Mammary epithelial cell (primary cell): ENCODE data around the gene SOX5.

Experiments
- EZH2 ChIP-seq: IDR thresholded peaks from 2 replicates; pipeline ENCODE4 v1.6.1; 2012; ENCODE audit warnings: low read length, inconsistent platforms, borderline replicate concordance
- TF ChIP-seq, protein P1 (sequence below), 2 donors: IDR thresholded peaks in 1 of 2; conservative IDR thresholded peaks in 1 of 2; 2 replicates each; pipeline ENCODE4 v1.5.1; 2011 to 2012; ENCODE audit warnings: inconsistent platforms in 2 of 2, low read length in 2 of 2, mild to moderate bottlenecking in 2 of 2, control low read depth in 1 of 2, low read depth in 1 of 2; ENCODE audit not compliant: insufficient read depth in 1 of 2; ENCODE audit errors: extremely low read depth in 1 of 2

- TF ChIP-seq, protein P1, sequence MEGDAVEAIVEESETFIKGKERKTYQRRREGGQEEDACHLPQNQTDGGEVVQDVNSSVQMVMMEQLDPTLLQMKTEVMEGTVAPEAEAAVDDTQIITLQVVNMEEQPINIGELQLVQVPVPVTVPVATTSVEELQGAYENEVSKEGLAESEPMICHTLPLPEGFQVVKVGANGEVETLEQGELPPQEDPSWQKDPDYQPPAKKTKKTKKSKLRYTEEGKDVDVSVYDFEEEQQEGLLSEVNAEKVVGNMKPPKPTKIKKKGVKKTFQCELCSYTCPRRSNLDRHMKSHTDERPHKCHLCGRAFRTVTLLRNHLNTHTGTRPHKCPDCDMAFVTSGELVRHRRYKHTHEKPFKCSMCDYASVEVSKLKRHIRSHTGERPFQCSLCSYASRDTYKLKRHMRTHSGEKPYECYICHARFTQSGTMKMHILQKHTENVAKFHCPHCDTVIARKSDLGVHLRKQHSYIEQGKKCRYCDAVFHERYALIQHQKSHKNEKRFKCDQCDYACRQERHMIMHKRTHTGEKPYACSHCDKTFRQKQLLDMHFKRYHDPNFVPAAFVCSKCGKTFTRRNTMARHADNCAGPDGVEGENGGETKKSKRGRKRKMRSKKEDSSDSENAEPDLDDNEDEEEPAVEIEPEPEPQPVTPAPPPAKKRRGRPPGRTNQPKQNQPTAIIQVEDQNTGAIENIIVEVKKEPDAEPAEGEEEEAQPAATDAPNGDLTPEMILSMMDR (conservative IDR thresholded peaks at IDR 0.05 in 1 of 2, IDR thresholded peaks at IDR 0.05 in 1 of 2; ENCODE audit: extremely low read depth in 1 of 2, insufficient read depth in 1 of 2, low read depth in 1 of 2, low read length in 2 of 2), result no peak
- no peak for TF ChIP-seq EZH2
Observed at GRCh38 chr12:23891115-23891514, 58.4 kb downstream of the SOX5 start.
